Prostate gland (tissue), 2 donors: Measurements from ENCODE around the gene OLIG2. TPM values are rescaled to one million over a fixed set of nuclear protein-coding genes. Genes with fewer than 3 reads are reported as not detected.

Experiments used
- DNase-seq: peaks from one replicate; pipeline ENCODE4 v3.0.0-alpha.2; 2019; ENCODE audit warnings: low spot score
- H3K27ac ChIP-seq, 2 donors: fragments of 200-600 bp; sonication (generic); 2 replicates each; pipeline ENCODE4 v1.5.1; 2017 to 2019
- H3K27me3 ChIP-seq: fragments of 200-600 bp; sonication (generic); replicated peaks from 2 replicates; pipeline ENCODE4 v1.5.1; 2019; ENCODE audit not compliant: insufficient read depth
- H3K36me3 ChIP-seq, 2 donors: fragments of 200-600 bp; sonication (generic); 1 replicate in 1 of 2; 2 replicates in 1 of 2; pipeline versions ENCODE4 v1.5.1 to v1.8.1; 2017 to 2019
- H3K4me1 ChIP-seq: fragments of 200-600 bp; sonication (generic); replicated peaks from 2 replicates; pipeline ENCODE4 v1.5.1; 2019
- H3K4me3 ChIP-seq, 2 donors: fragments of 200-600 bp; sonication (generic); 2 replicates each; pipeline ENCODE4 v1.5.1; 2017 to 2019
- H3K9me3 ChIP-seq: fragments of 200-600 bp; sonication (generic); 2 replicates; pipeline ENCODE4 v1.5.1; 2017
- POLR2A ChIP-seq: fragments of 450-650 bp; IDR thresholded peaks from one replicate; pipeline ENCODE4 v1.6.1; 2016; ENCODE audit warnings: antibody characterized with exemption, mild to moderate bottlenecking
- POLR2AphosphoS5 ChIP-seq: sonication (generic); formaldehyde crosslinking; IDR thresholded peaks from one replicate; pipeline ENCODE4 v1.6.1; 2017; ENCODE audit warnings: antibody characterized with exemption
- WGBS: methylation state at CpG from one replicate; pipeline ENCODE4 v1.1.5; 2018; 5-methylcytosine and 5-hydroxymethylcytosine counted together
- intact Hi-C: fragments of 100-400 bp; cut with DNase I; formaldehyde crosslinking; loops from one replicate; pipeline ENCODE4 v1.14.2; 2022
- total RNA-seq, 2 donors: library from RNA; depleted of rRNA; stranded (reverse); fragments of >200 nt; gene quantifications; one replicate each; pipeline ENCODE4 v1.1.0, GENCODE V29; 2016
- TF ChIP-seq, protein P1 (sequence below), 4 experiments: fragments of 200-600 bp in 2 of 4; fragments of 450-650 bp in 2 of 4; sonication (generic) in 2 of 4; IDR thresholded peaks; 1 replicate in 3 of 4; 2 replicates in 1 of 4; pipeline ENCODE4 v1.5.1; 2016 to 2019; ENCODE audit warnings: antibody characterized with exemption in 4 of 4, mild to moderate bottlenecking in 2 of 4, moderate library complexity in 2 of 4

The OLIG2 gene
- total RNA-seq, 2 donors from 2014 or later, result not detected

DNA sequence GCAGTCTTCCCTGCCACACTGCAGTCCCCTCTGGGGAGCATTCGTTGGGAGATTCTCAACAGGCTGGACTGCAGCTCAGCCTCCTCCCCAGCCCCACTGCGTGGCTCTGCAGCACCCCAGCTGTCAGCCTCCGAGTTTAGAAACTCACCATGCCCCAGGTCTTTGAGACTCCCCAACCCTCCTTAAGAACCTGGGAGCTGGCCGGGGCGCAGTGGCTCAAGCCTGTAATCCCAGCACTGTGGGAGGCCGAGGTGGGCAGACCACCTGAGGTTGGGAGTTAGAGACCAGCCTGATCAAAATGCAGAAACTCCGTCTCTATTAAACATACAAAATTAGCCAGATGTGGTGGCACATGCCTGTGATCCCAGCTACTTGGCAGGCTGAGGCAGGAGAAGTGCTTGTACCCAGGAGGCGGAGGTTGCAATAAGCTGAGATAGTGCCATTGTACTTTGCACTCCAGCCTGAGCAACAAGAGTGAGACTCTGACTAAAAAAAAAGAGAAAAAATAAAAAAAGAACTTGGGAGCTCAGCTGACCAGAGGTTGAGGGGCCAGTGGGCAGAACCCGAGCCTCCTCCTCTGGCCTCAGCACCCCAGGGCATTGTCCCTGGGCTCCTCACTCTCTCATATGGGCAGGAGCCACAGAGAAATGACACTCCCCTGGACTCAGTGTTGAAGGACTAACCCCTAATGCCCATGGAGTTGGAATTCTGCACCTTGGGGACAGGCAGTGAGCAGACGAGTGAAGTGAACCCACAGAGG, 5.6 kb downstream of the OLIG2 start:
- TF ChIP-seq POLR2AphosphoS5 (no peak), POLR2A (no peak)
- TF ChIP-seq, protein P1, sequence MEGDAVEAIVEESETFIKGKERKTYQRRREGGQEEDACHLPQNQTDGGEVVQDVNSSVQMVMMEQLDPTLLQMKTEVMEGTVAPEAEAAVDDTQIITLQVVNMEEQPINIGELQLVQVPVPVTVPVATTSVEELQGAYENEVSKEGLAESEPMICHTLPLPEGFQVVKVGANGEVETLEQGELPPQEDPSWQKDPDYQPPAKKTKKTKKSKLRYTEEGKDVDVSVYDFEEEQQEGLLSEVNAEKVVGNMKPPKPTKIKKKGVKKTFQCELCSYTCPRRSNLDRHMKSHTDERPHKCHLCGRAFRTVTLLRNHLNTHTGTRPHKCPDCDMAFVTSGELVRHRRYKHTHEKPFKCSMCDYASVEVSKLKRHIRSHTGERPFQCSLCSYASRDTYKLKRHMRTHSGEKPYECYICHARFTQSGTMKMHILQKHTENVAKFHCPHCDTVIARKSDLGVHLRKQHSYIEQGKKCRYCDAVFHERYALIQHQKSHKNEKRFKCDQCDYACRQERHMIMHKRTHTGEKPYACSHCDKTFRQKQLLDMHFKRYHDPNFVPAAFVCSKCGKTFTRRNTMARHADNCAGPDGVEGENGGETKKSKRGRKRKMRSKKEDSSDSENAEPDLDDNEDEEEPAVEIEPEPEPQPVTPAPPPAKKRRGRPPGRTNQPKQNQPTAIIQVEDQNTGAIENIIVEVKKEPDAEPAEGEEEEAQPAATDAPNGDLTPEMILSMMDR (IDR thresholded peaks at IDR 0.05), result no peak
- 25% methylated on average over 10 of the region's 10 CpGs for WGBS
- H3K27me3 ChIP-seq, result peaks cover 74% of the 10 kb centered on the region

DNA sequence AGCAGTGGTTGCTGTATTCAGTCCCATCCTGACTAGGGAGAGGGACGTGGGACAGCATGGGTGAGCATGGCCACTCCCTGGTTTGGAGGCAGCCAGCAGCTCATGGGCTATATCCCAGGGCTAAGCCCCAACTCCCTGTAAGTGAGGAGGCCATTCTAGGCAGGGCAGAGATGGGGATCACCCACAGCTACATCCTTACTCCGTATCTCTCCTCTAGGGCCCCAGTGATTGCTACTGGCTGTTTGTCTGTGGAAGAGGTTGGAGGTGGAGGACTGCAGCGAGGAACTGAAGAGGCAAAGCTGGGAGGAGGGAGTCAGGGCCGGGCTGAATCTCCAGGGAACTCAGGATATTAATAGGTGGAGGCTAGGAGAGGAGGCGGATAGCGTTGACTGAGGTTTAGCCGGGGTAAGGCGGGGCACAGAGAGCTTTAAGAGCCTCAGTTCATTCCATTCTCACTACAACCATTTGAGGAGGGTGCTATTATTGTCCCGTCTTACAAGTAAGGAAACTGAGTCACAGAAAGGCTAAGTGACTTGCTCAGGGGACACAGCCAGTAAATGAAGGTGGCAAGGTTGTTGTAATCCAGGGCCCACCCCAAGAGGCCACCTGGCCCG, 6.8 kb downstream of the OLIG2 start:
- Histone ChIP-seq H3K9me3 (no peaks in the 10 kb centered on the region), H3K4me1 (no peaks in the 10 kb centered on the region), H3K4me3 (no peak overlapping the region), H3K36me3 (no peaks in the 10 kb centered on the region), H3K27me3 (peaks cover 64% of the 10 kb centered on the region), H3K27ac (no peak overlapping the region)
- WGBS, result 21% methylated on average over 10 of the region's 10 CpGs
- DNase-seq, result no peak
- TF ChIP-seq, protein P1 (IDR thresholded peaks at IDR 0.05), result no peak
- TF ChIP-seq POLR2AphosphoS5 (no peak), POLR2A (no peak)
- intact Hi-C loops, result no loop called here

More for the DNA sequence above, 5.6 kb downstream of the OLIG2 start:
- intact Hi-C loops, result no loop called here
- no peaks in the 10 kb centered on the region for H3K36me3 ChIP-seq
- no peak overlapping the region for H3K4me3 ChIP-seq
- no peak overlapping the region for H3K27ac ChIP-seq
- DNase-seq, result no peak
- no peaks in the 10 kb centered on the region for H3K9me3 ChIP-seq
- no peaks in the 10 kb centered on the region for H3K4me1 ChIP-seq

DNA sequence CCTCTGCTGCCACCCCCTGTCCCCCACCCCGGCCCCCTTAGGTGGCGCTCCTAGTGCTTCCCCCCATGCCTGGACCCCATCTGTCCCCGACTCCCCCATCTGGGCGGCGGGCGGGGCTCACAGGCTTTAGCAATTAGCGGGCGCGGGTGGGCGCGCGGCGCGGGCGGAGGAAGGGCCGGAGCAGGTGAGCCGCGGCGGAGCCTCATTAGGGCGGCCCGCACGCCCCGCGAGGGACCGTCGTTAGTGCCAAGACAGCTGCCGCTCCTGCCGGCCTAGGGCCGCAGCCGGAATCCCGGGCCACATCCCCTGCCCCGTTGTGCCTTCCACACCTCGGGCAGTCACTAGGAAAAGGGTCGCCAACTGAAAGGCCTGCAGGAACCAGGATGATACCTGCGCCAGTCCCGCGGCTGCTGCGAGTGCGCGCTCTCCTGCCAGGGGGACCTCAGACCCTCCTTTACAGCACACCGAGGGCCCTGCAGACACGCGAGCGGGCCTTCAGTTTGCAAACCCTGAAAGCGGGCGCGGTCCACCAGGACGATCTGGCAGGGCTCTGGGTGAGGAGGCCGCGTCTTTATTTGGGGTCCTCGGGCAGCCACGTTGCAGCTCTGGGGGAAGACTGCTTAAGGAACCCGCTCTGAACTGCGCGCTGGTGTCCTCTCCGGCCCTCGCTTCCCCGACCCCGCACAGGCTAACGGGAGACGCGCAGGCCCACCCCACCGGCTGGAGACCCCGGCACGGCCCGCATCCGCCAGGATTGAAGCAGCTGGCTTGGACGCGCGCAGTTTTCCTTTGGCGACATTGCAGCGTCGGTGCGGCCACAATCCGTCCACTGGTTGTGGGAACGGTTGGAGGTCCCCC, 7.6 kb downstream of the OLIG2 start:
- TF ChIP-seq, protein P1 (IDR thresholded peaks at IDR 0.05), result no peak
- TF ChIP-seq POLR2A, result no peak
- WGBS, result 2% methylated on average over 36 of the region's 76 CpGs
- peaks cover 56% of the 10 kb centered on the region for H3K27me3 ChIP-seq

DNA sequence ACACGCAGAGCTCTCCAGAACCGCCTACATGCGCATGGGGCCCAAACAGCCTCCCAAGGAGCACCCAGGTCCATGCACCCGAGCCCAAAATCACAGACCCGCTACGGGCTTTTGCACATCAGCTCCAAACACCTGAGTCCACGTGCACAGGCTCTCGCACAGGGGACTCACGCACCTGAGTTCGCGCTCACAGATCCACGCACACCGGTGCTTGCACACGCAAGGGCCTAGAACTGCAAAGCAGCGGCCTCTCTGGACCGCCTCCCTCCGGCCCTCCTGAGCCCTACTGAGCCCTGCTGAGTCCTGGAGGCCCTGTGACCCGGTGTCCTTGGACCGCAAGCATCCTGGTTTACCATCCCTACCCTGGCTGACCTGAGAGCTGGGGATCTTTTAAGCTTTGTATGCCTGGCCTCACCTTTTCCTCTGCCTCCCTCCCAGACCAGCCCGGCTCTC, 8.3 kb downstream of the OLIG2 start:
- H3K27ac ChIP-seq, result no peak overlapping the region
- intact Hi-C loops, result no loop called here
- H3K4me3 ChIP-seq, result no peak overlapping the region
- TF ChIP-seq POLR2A (no peak), POLR2AphosphoS5 (no peak)
- TF ChIP-seq, protein P1 (IDR thresholded peaks at IDR 0.05), result no peak
- H3K27me3 ChIP-seq, result peaks cover 51% of the 10 kb centered on the region
- H3K4me1 ChIP-seq, result no peaks in the 10 kb centered on the region
- no peaks in the 10 kb centered on the region for H3K9me3 ChIP-seq
- DNase-seq, result no peak
- WGBS, result 27% methylated on average over 20 of the region's 20 CpGs
- no peaks in the 10 kb centered on the region for H3K36me3 ChIP-seq

More for the DNA sequence above, 7.6 kb downstream of the OLIG2 start:
- Histone ChIP-seq H3K9me3 (no peaks in the 10 kb centered on the region), H3K27ac (no peak overlapping the region), H3K4me3 (no peak overlapping the region), H3K4me1 (no peaks in the 10 kb centered on the region), H3K36me3 (no peaks in the 10 kb centered on the region)
- intact Hi-C loops, result no loop called here
- DNase-seq, result no peak
